MCF 10A (cell line): ENCODE results near the gene IL17C. TPM values are rescaled to one million over a fixed set of nuclear protein-coding genes. Genes with fewer than 3 reads are reported as not detected.

Experiments used
- BruUV-seq: library from RNA; stranded (reverse); fragments of 400-500 nt; replicated peaks from 2 replicates; lab custom pipeline; 2021; lab: Mats Ljungman, UMichigan
- CTCF ChIA-PET: fragments of 300-600 bp; sonication (Branson Sonifier 250); formaldehyde crosslinking; extraction: SDS; loops from one replicate; lab custom pipeline; 2021; ENCODE audit warnings: antibody characterized with exemption, inconsistent platforms; lab: Yijun Ruan, JAX
- POLR2A ChIA-PET: fragments of 300-600, 350-650 bp; sonication (Branson Sonifier 250); formaldehyde crosslinking; extraction: SDS; loops from one replicate; lab custom pipeline; 2020; ENCODE audit warnings: antibody characterized with exemption, inconsistent platforms; lab: Yijun Ruan, JAX
- DNase-seq: peaks from one replicate; pipeline ENCODE4 v3.0.0-alpha.2; 2018; ENCODE audit not compliant: unreplicated experiment
- H3K27ac Mint-ChIP-seq: one replicate; pipeline ENCODE4 v1.8.0; 2022; ENCODE audit warnings: mild to moderate bottlenecking, low read depth, mixed read lengths; ENCODE audit not compliant: unreplicated experiment
- H3K27me3 Mint-ChIP-seq: one replicate; pipeline ENCODE4 v1.8.0; 2022; ENCODE audit warnings: mixed read lengths; ENCODE audit not compliant: insufficient read depth, unreplicated experiment
- H3K36me3 Mint-ChIP-seq: one replicate; pipeline ENCODE4 v1.8.0; 2022; ENCODE audit warnings: mild to moderate bottlenecking, moderate library complexity, mixed read lengths; ENCODE audit not compliant: insufficient read depth, unreplicated experiment
- H3K4me1 Mint-ChIP-seq: one replicate; pipeline ENCODE4 v1.8.0; 2022; ENCODE audit warnings: mixed read lengths; ENCODE audit not compliant: insufficient read depth, unreplicated experiment
- H3K4me3 Mint-ChIP-seq: one replicate; pipeline ENCODE4 v1.8.0; 2022; ENCODE audit warnings: mild to moderate bottlenecking, moderate library complexity, mixed read lengths; ENCODE audit not compliant: unreplicated experiment
- H3K9me3 Mint-ChIP-seq: one replicate; pipeline ENCODE4 v1.8.0; 2022; ENCODE audit warnings: mixed read lengths; ENCODE audit not compliant: unreplicated experiment
- CTCF ChIP-seq: fragments of 200-600 bp; IDR thresholded peaks from one replicate; pipeline ENCODE4 v1.8.0; 2022; ENCODE audit warnings: antibody characterized with exemption, mild to moderate bottlenecking; ENCODE audit not compliant: unreplicated experiment
- intact Hi-C: fragments of 100-400 bp; cut with micrococcal nuclease; formaldehyde crosslinking; loops from 2 replicates; pipeline ENCODE4 v1.14.1; 2022
- total RNA-seq: library from RNA; stranded (reverse); gene quantifications from 2 replicates; pipeline ENCODE4 v1.2.3, GENCODE V29; 2022

IL17C gene
- total RNA-seq, 1 experiment from 2014 or later = not detected

- no peaks in the 10 kb centered on the region for H3K27me3 Mint-ChIP-seq
- no peak for TF ChIP-seq CTCF
- ChIA-PET POLR2A (no interaction called here), CTCF (interaction anchor here (0.5 kb wide), 1 partner anchor 30 kb away, joined by 3 read pairs; no protein-coding TSS in a partner anchor)
- intact Hi-C loops = no loop called here
- no peaks in the 10 kb centered on the region for H3K9me3 Mint-ChIP-seq
- no TSS peak for BruUV-seq
- H3K4me3 Mint-ChIP-seq = no peak overlapping the region
- no peak overlapping the region for H3K27ac Mint-ChIP-seq
- no peaks in the 10 kb centered on the region for H3K4me1 Mint-ChIP-seq
- peaks cover 76% of the 10 kb centered on the region for H3K36me3 Mint-ChIP-seq
- peak; percentile 0 for DNase-seq
Observed at GRCh38 chr16:88599825-88600538, 38.4 kb upstream of the IL17C start.

GRCh38 chr16:88600539-88600896 is 37.9 kb upstream of the IL17C start:
- POLR2A ChIA-PET = no interaction called here

GRCh38 chr16:88601313-88602036 is 36.9 kb upstream of the IL17C start:
- H3K4me3 Mint-ChIP-seq = no peak overlapping the region
- no peak for TF ChIP-seq CTCF
- BruUV-seq = no TSS peak
- peak overlapping the region; percentile 42 for H3K27ac Mint-ChIP-seq
- CTCF ChIA-PET = interaction anchor here (0.6 kb wide), 2 partner anchors 15 to 887 kb away, joined by 3 to 4 read pairs; no protein-coding TSS in a partner anchor
- no peaks in the 10 kb centered on the region for H3K9me3 Mint-ChIP-seq
- H3K27me3 Mint-ChIP-seq = no peaks in the 10 kb centered on the region
- peak; percentile 1 for DNase-seq
- intact Hi-C loops = no loop called here
- peaks cover 78% of the 10 kb centered on the region for H3K36me3 Mint-ChIP-seq
- POLR2A ChIA-PET = interaction anchor here (0.6 kb wide), 1 partner anchor 8 kb away, joined by 3 read pairs; no protein-coding TSS in a partner anchor
- no peaks in the 10 kb centered on the region for H3K4me1 Mint-ChIP-seq

More at GRCh38 chr16:88600539-88600896, 37.9 kb upstream of the IL17C start:
- TF ChIP-seq CTCF = no peak
- CTCF ChIA-PET = no interaction called here
- no peak overlapping the region for H3K27ac Mint-ChIP-seq
- H3K36me3 Mint-ChIP-seq = peaks cover 78% of the 10 kb centered on the region
- H3K9me3 Mint-ChIP-seq = no peaks in the 10 kb centered on the region
- BruUV-seq = no TSS peak
- H3K4me1 Mint-ChIP-seq = no peaks in the 10 kb centered on the region
- no peaks in the 10 kb centered on the region for H3K27me3 Mint-ChIP-seq
- no peak overlapping the region for H3K4me3 Mint-ChIP-seq
- intact Hi-C loops = no loop called here
- no peak for DNase-seq

- Mint-ChIP-seq H3K4me1 (no peaks in the 10 kb centered on the region), H3K27me3 (no peaks in the 10 kb centered on the region), H3K4me3 (no peak overlapping the region), H3K27ac (no peak overlapping the region), H3K36me3 (peaks cover 84% of the 10 kb centered on the region), H3K9me3 (no peaks in the 10 kb centered on the region)
- ChIA-PET CTCF (interaction anchor here (0.5 to 0.6 kb wide), 2 partner anchors 13 to 180 kb away, joined by 3 to 4 read pairs; no protein-coding TSS in a partner anchor), POLR2A (interaction anchor here (0.6 kb wide), 1 partner anchor 8 kb away, joined by 3 read pairs; no protein-coding TSS in a partner anchor)
- TF ChIP-seq CTCF = no peak
- peak; percentile 2 for DNase-seq
- no TSS peak for BruUV-seq
- intact Hi-C loops = no loop called here
Observed at GRCh38 chr16:88602091-88602490, 36.3 kb upstream of the IL17C start.
